GM19035 (cell line): ENCODE results near the gene ADPRHL1.
"Not testable (repeated sequence)": the region's sequence is repeated elsewhere in the genome, so short reads cannot be mapped to it uniquely, and the experiment has no call there.

Source experiments
- ATAC-seq: cut with Tn5 transposase; IDR thresholded peaks from one replicate; pipeline ENCODE4 v1.9.1; 2021; ENCODE audit not compliant: unreplicated experiment

ADPRHL1 gene

GRCh38 chr13:113479179-113479578, 25.9 kb upstream of the ADPRHL1 start:
- ATAC-seq, result no peak

DNA sequence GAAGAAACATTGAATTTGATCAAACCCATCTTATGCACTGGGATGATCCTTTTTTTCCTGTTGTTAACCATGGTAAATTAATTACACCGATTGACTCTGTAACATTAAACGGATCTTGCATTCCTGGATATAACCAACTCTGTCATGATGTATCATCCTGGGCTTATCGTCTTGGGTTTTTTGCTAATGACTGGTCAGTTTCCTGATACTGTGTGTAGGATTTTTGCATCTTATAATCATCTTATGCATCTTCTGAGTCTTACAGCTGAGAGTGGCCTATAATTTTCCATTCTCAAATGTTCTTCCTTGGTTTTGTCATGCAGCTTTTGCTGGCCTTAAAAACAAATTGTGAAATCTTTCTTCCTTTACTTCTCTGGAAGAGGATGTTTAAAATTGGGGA, 24.4 kb upstream of the ADPRHL1 start:
- no peak for ATAC-seq

GRCh38 chr13:113476811-113477210, 23.5 kb upstream of the ADPRHL1 start:
- no peak for ATAC-seq

DNA sequence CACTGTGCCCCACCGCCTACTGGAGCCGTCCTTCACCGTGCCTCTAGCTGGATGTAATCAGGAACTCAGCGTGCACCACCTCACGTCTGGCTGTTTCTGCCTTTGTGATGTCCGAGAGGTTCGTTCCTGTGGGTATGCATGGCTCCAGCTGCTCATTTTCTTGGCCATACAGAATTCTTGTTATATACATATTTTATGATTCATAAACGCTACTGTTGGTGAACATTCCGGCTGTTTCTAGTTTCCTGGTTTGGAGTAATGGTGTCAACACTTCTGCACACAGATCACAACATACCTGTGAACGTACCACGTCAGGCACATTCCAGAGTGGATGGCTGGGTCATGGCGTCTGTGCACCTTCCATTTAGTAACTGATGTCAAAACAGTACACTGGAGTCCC, 22.6 kb upstream of the ADPRHL1 start:
- no peak for ATAC-seq

- ATAC-seq, result no peak
Measured at GRCh38 chr13:113475280-113475679, 22.0 kb upstream of the ADPRHL1 start.

- no peak for ATAC-seq
Measured at GRCh38 chr13:113474179-113474578, 20.9 kb upstream of the ADPRHL1 start.

DNA sequence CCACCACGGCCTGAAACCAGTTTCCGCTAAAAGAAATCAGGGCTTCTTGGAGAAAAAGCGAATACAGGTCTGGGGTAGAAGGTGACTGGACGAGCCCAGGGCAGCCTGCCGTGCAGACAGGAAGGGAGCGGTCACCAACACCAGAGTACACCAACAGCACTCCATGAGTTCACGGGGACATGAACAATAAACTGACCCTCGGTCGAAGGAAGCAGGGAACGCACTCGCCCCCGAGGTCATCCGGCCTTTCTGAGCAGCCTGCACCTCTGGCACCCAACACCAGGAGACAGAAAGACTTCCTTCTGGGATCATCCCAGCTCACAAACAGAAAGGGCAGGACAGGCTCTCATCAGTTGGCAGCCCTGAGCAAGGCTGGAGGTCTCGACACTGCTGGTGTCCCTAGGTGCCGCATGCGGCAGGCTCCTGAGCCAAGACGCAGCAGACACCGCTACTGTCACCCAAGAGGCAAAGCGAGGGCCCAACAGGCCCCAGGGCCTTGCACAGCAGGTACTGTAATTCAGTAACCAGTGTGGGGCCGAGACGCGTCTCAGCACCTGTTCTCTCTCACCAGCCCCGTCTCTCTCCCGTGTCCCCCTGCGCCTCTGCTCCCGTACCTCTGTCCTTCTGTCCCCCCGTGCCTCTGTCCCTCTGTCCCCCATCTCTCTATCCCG, 19.2 kb upstream of the ADPRHL1 start:
- no peak for ATAC-seq

DNA sequence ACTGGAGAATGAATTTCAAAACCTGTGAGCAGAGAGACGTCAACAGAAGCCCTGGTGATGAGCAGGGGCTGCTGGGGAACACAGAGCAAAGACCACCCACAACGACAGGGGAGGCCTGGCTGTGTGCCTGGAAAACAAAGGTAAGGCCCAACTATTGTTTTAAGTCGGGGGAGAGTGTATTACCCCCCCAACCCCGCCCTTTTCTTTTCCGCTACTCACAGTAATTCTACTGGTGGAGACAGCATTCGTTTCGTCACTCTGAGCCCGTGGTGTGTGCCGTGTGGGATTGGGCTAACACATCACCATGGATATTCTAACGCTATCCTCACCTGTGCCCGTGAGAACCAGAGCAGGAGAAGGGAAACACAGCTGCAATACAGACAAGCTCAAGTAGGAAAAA, 18.6 kb upstream of the ADPRHL1 start:
- no peak for ATAC-seq

GRCh38 chr13:113470635-113471163, 17.4 kb upstream of the ADPRHL1 start:
- ATAC-seq, result not testable (repeated sequence)

GRCh38 chr13:113470073-113470472, 16.8 kb upstream of the ADPRHL1 start:
- no peak for ATAC-seq

DNA sequence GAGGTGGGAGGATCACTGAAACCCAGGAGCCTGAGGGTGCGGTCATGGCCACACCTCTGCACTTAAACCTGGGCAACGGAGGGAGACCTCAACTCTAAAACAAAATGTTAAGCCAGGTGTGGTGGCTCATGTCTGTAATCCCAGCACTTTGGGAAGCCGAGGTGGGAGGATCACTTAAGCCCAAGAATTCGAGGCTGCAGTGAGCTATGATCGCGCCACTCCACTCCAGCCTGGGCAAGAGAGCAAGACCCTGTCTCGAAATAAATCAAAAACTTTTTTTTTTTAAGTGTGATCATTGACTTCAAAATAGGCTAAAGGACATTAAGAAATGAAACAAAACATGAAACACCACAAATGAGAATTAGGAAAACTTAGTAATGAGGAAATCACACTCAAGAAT, 16.3 kb upstream of the ADPRHL1 start:
- no peak for ATAC-seq

DNA sequence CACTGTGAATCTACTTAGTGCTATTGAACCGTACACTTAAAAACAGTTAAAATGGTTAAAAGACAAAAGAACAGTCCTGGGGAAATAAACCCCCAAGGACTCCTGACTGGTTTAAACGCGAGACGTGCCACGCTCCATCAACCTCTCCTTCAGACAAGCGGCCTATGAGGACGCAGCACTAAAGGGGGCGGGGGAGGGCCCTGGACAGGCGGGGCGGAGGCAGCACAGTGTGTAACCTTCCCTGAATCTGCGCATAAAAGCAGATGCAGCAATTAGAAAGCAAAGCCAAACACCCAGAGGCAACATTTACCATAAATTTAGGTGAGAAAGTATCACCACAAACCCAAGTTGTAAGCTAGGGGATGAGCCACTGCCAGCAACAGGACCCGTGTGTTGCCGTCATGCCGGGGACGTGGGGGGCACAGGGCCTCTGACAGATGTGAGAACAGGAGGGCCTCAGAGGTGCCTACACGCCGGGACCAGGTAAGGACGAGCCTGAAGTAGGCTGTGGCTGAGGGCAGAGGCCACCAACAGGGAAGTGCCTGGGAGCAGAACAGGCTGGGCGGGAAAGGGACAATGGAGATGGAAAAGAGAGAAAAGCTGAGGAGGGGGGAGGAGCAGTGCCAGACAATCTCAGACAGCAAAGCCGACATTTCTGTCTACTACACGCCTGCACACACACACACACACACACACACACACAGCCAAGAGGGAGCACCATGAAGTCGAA, 15.3 kb upstream of the ADPRHL1 start:
- no peak for ATAC-seq

DNA sequence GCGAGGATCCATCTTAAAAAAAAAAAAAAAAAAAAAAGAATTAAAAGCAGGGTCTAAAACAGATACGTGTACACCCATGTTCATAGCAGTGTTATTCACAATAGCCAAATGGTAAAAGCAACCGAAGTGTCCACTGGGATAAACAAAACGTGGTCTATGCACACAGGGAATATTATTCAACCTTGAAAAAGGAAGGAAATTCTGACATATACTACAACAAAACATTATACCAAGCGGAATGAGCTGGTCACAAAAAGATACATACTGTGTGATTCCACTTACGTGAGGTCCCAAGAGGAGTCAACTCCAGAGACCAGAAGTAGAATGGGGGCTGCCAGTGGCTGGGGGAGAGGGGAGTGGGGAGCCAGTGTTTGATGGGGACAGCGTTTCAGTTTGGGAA, 14.7 kb upstream of the ADPRHL1 start:
- no peak for ATAC-seq

DNA sequence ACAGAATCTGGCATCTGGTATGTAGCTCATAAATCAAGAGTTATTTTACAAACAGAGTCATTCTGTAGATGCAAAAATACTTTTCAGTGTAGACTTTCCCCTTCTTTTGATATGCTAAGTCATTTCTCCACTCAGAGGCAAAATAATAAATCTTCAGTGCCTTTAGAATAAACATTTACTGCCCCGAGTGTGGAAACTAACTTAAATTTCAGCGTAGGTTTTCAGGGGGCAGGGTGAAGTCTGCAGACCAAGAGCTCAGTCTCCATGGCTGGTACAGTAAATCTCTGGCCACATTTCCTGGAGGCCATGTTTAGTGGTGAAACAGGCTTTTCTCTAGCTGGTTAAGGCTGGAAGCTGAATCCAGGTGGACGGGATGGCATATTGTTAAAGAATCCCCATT, 13.1 kb upstream of the ADPRHL1 start:
- ATAC-seq, result no peak

GRCh38 chr13:113465300-113465699, 12.0 kb upstream of the ADPRHL1 start:
- no peak for ATAC-seq

- ATAC-seq, result no peak
Measured at GRCh38 chr13:113464476-113464875, 11.2 kb upstream of the ADPRHL1 start.

- ATAC-seq, result no peak
Measured at GRCh38 chr13:113461022-113461751, 7.9 kb upstream of the ADPRHL1 start.

DNA sequence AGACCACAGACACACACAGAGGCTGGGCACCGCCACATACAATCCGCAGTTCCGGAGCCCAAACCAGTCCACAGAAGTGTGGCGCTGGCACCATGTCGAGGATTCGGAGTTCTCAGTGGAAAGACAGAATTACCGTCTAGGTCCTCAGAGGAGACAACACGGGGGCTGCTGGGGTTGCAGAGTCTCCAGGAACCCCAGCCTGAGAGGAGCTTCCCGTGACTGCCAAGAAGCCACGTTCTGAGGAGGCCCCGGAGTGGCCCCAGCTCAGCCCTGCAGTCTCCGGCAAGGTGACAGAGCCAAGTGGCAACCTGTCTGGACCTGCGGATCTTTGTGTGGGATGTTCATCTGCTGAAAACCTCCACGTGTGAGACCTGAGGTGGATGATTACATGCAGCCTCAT, 7.3 kb upstream of the ADPRHL1 start:
- ATAC-seq, result no peak

DNA sequence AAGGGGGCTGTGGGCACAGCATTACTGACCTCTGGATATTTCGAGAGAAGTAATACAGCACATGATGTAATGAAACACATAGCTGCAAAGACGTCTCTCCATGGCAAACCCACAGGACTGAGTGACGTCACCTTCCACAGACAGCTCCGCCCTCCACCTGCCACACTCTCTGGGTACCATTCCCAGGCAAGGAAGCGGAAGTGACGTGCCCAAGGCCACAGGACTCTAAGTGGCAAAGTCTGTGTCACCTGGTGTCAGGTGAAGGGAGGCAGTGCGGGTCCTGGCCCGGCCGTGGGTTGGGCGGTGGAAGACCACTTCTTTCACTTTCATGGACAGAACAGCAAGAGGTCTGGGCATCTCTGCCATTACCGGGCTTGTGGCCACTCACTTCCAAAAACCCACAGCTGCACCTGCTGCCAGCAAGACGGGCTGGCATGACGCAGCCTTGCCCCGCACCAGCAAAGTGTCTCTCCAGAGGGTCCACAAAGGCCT, 6.8 kb upstream of the ADPRHL1 start:
- ATAC-seq, result no peak

GRCh38 chr13:113458253-113459065, 5.2 kb upstream of the ADPRHL1 start:
- no peak for ATAC-seq

DNA sequence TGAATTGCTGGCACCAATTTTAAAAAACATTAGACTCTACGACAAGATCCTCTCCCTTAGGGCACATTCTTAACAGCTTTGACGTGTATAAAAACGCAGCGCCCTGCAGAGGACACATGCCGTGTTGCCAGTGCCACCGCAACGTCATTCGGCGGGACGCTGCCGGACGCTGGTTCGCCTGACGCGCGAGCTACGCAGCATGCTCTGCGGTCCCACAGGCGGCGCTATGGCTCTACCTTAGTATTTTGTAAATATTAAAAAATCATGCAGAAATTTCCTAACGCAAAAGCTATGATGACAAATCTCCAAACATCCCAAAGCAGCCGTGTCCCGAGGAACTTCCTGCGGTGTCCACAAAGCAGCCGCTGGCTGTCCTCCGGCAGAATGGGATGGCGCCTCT, 4.2 kb upstream of the ADPRHL1 start:
- no peak for ATAC-seq
